HepG2 (cell line): ENCODE results near the gene SELENOW. TPM values are rescaled to one million over a fixed set of nuclear protein-coding genes. Genes with fewer than 3 reads are reported as not detected.

Experiments used
- ZNF10 ChIP-seq: sonication (generic); formaldehyde crosslinking; IDR thresholded peaks from 2 replicates; pipeline ENCODE4 v1.4.0; 2020; ENCODE audit warnings: mild to moderate bottlenecking, low read depth, missing genetic modification reagents, borderline replicate concordance
- ZNF260 ChIP-seq: sonication (generic); formaldehyde crosslinking; IDR thresholded peaks from 2 replicates; pipeline ENCODE4 v1.4.0; 2020; ENCODE audit warnings: missing genetic modification reagents, low read depth, mild to moderate bottlenecking, borderline replicate concordance
- polyA plus RNA-seq, 8 experiments: library from polyadenylated mRNA; depleted of rRNA in 3 of 8; stranded (reverse) in 7 of 8; unstranded in 1 of 8; fragments of >200 nt; fragmentation: Illumina TruSeq in 4 of 8; extraction: Trizol in 4 of 8; gene quantifications; 2 replicates each; pipeline versions ENCODE4 v1.2.1 to v1.2.3, GENCODE V29; 2011 to 2016; ENCODE audit warnings: low read depth in 4 of 8, missing spikeins in 1 of 8, mixed read lengths in 1 of 8; ENCODE audit not compliant: insufficient read depth in 1 of 8
- total RNA-seq, 5 experiments: library from RNA; depleted of rRNA; stranded (reverse); fragments of >200 nt; fragmentation: Illumina TruSeq; extraction: Trizol; gene quantifications; 2 replicates each; pipeline ENCODE4 v1.2.3, GENCODE V29; 2016; ENCODE audit warnings: low read depth in 1 of 5
- TF ChIP-seq, protein P1 (sequence below): sonication (generic); formaldehyde crosslinking; IDR thresholded peaks from 2 replicates; pipeline ENCODE4 v1.5.1; 2020; ENCODE audit warnings: missing genetic modification reagents, mild to moderate bottlenecking, borderline replicate concordance
- TF ChIP-seq, protein P2 (sequence below): sonication (generic); formaldehyde crosslinking; IDR thresholded peaks from one replicate; pipeline ENCODE4 v1.5.1; 2020; ENCODE audit warnings: mild to moderate bottlenecking, missing genetic modification reagents; ENCODE audit errors: not compliant biosample characterization

Gene SELENOW
- total and polyA plus RNA-seq, 2 of the 13 experiments (the other 11 are each of a cell fraction or from before 2014, with no cell fraction given), result 50.3 to 64.7 TPM

DNA sequence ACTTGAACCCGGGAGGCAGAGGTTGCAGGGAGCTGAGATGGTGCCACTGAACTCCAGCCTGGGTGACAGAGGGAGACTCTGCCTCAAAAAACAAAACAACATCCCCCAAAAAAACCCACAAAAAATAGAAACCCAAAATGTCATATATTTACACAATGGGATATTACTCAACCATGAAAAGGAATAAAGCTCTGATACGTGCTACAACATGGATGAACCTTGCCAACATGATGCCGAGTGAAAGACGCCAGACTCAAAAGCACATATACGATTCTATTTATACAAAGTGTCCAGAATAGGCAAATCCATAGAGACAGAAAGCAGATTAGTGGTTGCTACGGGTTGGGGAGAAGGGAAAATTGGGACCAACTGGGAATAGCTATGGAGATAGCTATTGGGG, 27.9 kb downstream of the SELENOW start (continued):
- TF ChIP-seq, protein P1, sequence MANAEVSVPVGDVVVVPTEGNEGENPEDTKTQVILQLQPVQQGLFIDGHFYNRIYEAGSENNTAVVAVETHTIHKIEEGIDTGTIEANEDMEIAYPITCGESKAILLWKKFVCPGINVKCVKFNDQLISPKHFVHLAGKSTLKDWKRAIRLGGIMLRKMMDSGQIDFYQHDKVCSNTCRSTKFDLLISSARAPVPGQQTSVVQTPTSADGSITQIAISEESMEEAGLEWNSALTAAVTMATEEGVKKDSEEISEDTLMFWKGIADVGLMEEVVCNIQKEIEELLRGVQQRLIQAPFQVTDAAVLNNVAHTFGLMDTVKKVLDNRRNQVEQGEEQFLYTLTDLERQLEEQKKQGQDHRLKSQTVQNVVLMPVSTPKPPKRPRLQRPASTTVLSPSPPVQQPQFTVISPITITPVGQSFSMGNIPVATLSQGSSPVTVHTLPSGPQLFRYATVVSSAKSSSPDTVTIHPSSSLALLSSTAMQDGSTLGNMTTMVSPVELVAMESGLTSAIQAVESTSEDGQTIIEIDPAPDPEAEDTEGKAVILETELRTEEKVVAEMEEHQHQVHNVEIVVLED (CRISPR knock-in tag), result no peak
- TF ChIP-seq ZNF10 (CRISPR knock-in tag), result no peak
- TF ChIP-seq, protein P2, sequence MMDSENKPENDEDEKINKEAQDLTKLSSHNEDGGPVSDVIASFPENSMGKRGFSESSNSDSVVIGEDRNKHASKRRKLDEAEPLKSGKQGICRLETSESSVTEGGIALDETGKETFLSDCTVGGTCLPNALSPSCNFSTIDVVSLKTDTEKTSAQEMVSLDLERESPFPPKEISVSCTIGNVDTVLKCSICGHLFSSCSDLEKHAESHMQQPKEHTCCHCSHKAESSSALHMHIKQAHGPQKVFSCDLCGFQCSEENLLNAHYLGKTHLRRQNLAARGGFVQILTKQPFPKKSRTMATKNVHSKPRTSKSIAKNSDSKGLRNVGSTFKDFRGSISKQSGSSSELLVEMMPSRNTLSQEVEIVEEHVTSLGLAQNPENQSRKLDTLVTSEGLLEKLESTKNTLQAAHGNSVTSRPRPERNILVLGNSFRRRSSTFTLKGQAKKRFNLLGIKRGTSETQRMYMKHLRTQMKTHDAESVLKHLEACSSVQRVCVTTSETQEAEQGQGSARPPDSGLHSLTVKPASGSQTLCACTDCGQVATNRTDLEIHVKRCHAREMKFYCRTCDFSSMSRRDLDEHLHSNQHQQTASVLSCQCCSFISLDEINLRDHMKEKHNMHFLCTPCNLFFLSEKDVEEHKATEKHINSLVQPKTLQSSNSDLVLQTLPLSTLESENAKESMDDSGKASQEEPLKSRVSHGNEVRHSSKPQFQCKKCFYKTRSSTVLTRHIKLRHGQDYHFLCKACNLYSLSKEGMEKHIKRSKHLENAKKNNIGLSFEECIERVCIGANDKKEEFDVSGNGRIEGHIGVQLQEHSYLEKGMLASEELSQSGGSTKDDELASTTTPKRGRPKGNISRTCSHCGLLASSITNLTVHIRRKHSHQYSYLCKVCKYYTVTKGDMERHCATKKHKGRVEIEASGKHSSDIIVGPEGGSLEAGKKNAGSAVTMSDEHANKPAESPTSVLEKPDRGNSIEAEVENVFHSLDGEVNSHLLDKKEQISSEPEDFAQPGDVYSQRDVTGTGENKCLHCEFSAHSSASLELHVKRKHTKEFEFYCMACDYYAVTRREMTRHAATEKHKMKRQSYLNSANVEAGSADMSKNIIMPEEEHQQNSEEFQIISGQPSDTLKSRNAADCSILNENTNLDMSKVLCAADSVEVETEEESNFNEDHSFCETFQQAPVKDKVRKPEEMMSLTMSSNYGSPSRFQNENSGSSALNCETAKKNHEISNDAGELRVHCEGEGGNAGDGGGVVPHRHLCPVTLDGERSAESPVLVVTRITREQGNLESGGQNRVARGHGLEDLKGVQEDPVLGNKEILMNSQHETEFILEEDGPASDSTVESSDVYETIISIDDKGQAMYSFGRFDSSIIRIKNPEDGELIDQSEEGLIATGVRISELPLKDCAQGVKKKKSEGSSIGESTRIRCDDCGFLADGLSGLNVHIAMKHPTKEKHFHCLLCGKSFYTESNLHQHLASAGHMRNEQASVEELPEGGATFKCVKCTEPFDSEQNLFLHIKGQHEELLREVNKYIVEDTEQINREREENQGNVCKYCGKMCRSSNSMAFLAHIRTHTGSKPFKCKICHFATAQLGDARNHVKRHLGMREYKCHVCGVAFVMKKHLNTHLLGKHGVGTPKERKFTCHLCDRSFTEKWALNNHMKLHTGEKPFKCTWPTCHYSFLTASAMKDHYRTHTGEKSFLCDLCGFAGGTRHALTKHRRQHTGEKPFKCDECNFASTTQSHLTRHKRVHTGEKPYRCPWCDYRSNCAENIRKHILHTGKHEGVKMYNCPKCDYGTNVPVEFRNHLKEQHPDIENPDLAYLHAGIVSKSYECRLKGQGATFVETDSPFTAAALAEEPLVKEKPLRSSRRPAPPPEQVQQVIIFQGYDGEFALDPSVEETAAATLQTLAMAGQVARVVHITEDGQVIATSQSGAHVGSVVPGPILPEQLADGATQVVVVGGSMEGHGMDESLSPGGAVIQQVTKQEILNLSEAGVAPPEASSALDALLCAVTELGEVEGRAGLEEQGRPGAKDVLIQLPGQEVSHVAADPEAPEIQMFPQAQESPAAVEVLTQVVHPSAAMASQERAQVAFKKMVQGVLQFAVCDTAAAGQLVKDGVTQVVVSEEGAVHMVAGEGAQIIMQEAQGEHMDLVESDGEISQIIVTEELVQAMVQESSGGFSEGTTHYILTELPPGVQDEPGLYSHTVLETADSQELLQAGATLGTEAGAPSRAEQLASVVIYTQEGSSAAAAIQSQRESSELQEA (CRISPR knock-in tag), result no peak
- TF ChIP-seq ZNF260 (CRISPR knock-in tag), result no peak
- TF ChIP-seq, all 625 proteins: peak for 0
